GM18870 (cell line): ENCODE data around the gene POLR2F.

Experiments
- ATAC-seq: cut with Tn5 transposase; IDR thresholded peaks from one replicate; pipeline ENCODE4 v1.9.1; 2021; ENCODE audit warnings: moderate library complexity; ENCODE audit not compliant: unreplicated experiment

POLR2F gene

GRCh38 chr22:37999236-37999635, 45.7 kb downstream of the POLR2F start:
- ATAC-seq, result no peak

GRCh38 chr22:37999640-38000272, 46.3 kb downstream of the POLR2F start:
- no peak for ATAC-seq

GRCh38 chr22:38005943-38006342, 52.4 kb downstream of the POLR2F start:
- no peak for ATAC-seq

GRCh38 chr22:38006906-38007305, 53.4 kb downstream of the POLR2F start:
- no peak for ATAC-seq

GRCh38 chr22:38007330-38007902, 53.9 kb downstream of the POLR2F start:
- ATAC-seq, result no peak

GRCh38 chr22:38009000-38009806, 55.7 kb downstream of the POLR2F start:
- ATAC-seq, result no peak

GRCh38 chr22:38012604-38013072, 59.1 kb downstream of the POLR2F start:
- no peak for ATAC-seq

GRCh38 chr22:38014083-38014482, 60.6 kb downstream of the POLR2F start:
- ATAC-seq, result no peak

GRCh38 chr22:38016182-38017151, 63.0 kb downstream of the POLR2F start:
- no peak for ATAC-seq

- ATAC-seq, result no peak
These were observed 63.9 kb downstream of the POLR2F start for GRCh38 chr22:38017272-38017920.

GRCh38 chr22:38017939-38018885, 64.7 kb downstream of the POLR2F start:
- no peak for ATAC-seq
